GM18499 (cell line): Measurements from ENCODE around the gene SOAT2.
"Not testable (repeated sequence)": the region's sequence is repeated elsewhere in the genome, so short reads cannot be mapped to it uniquely, and the experiment has no call there.

Experiments used
- ATAC-seq: cut with Tn5 transposase; IDR thresholded peaks from one replicate; pipeline ENCODE4 v1.9.1; 2021; ENCODE audit warnings: moderate number of reproducible peaks; ENCODE audit not compliant: insufficient read depth, unreplicated experiment

The SOAT2 gene

DNA sequence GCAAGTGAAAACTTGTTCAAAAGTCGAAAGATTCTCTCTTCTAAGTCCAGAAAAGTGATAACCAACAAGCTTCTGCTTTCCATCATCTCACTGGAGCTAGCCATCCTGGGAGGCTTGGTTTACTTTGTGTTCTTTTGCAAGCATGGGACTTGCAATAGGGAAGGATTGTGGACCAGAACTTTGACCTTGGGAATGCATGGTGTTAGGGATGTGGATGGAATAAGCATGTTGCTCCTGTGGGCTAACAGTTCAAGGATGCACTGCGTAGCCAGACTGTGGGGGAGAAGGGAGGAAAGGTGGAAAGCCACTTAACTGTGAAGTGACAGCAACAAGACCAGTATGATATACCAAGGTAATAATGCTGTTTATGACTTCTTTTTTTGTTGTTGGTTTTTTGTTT is 28.6 kb downstream of the SOAT2 start:
- no peak for ATAC-seq

DNA sequence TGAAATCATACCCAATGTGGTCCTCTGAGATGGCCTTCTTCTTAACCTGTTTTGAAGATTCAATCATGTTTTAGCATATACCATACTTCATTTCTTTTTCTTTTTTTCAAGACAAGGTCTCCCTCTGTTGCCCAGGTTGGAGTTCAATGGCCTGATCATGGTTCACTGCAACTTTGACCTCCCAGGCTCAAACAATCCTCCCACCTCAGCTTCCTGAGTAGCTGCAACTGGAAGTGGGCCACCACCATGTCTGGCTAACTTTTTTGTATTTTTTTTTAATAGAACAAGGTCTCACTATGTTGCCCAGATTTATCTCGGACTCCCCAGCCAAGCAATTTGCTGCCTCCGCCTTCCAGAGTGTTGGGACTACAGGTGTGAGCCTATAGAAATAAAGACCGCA is 30.4 kb downstream of the SOAT2 start:
- ATAC-seq, result no peak

DNA sequence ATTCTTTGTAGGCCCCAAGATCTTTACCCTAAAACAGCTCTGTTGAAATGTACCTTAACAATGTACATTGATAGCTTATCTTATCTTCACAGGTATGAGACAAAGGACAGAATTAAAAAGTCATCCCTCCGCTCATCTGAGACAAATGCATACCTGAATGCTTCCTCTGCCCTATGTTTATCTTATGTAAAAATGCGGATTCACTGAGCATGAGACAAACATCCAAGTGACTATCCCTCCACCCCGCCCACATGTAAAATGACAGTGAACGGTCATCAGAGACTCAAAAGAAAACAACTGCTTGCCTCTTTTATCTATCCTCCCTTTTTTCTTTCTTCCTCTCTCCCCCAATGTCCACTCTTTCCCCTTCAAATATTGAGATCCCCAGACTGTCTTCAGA is 40.1 kb downstream of the SOAT2 start:
- no peak for ATAC-seq

DNA sequence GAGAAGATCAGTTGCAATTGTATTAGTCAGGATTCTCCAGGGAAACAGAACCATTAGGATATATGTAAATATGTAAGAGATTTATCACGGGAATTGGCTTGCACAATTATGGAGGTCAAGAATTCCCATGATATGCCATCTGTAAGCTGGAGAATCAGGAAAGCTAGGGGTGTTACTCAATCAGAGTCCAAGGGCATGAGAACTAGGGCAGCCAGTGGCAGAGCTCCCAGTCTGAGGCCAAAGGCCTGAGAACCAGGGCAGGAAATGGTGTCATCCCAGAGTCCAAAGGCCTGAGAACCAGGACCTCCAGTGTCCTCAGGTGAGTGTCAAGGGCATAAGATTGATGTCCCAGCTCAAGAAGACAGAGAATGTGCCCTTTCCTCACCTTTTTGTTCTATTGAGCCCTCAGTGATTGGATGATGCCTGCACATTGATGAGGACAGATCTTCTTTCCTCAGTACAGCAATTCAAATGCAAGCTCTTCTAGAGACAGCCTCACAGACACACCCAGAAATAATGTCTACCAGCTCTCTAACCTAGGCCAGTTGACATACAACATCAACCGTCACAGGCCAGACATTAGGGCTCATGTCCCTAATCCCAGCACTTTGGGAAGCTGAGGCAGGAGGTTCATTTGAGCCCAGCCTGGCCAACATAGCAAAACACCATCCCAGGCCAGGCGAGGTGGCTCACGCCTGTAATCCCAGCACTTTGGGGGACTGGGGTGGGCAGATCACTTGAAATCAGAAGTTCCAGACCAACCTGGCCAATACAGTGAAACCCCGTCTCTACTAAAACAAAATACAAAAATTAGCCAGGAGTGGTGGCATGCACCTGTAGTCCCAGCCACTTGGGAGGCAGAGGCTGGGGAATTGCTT is 42.3 kb downstream of the SOAT2 start:
- no peak for ATAC-seq

DNA sequence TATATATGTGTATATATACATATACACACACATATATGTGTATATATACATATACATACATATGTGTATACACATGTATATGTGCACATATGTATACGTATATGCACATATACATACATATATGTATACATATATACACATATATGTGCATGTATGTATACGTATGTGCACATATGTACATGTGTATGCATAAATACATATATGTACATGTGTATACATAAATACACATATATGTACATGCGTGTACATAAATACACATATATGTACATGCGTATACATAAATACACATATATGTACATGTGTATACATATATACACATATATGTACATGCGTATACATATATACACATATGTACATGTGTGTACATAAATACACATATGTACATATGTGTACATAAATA is 43.9 kb downstream of the SOAT2 start:
- no peak for ATAC-seq

DNA sequence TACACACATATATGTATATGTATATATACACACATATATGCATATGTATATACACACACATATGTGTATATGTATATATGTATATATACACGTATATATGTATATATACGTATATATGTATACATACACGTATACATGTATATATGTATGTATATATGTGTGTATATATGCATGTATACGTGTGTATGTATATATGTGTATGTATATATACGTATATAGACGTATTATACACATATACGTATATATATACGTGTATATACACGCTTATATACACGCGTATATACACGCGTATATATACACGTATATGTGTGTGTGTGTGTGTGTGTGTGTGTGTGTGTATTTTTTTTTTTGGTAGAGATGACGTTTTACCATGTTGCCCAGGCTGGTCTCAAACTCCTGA is 44.4 kb downstream of the SOAT2 start:
- ATAC-seq, result no peak

DNA sequence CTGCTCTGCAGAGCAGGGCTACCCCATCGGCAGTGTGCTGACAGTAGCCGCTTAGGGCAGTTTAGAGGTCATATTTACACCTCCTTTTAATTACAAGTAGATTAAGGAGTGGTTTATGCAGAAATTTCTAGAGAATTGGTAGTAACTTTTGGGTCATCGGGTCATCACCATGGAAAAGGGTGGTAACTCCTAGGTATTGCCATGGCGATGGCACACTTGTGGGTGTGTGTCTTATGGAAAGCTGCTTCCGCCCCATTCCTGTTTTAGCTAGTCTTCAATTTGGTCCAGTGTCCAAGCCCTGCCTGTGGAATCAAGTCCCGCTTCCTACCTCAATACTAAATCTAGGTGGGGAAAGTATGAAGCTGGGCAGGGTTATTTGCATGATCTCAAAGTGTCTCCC is 47.8 kb downstream of the SOAT2 start:
- ATAC-seq, result no peak

DNA sequence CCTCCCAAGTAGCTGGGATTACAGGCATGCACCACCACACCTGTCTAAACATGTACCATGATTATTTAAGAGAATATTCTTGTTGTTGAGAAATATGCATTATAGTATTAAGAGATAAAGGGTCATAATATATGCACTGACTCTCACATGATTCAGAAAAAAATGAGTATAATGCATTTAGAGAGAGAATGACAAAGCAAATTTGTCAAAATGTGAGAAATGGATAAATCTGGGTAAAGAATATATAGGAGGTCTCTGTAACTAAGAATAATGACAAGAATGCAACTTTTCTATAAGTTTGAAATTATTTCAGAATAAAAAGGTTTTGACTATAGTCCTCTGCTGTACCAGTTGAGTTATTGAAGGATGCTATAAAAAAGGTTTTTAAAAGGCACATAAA is 49.1 kb downstream of the SOAT2 start:
- no peak for ATAC-seq

DNA sequence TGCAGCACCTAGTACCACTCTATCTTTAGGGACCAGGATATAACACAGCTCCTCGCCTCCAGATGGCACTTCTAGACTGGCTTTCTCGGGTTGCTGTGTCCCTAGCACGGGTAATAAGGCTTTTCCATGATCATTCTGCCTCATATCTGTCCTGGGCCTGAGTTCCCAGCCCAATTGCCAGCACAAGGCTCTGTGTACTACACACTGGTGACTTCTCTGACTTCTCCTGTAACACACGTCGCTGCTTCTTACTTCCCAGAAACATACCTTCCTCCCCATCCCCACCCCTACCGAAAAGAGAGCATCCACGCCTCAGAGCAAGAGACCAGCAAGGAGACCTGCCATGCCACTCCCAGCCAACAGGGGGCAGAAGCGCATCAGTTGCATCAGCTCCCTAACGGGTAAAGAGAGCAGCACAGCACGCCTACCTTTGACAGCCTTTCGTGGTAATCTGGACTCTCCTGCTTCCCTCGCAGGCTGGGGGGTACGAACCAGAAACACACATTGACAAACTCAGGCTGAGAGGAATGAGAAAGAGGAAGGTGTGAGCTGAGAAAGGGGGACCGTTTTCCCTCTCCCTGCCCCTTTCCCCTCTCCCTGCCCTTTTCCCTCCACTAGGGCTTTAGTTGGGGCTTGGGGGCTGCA is 56.0 kb downstream of the SOAT2 start:
- no peak for ATAC-seq

DNA sequence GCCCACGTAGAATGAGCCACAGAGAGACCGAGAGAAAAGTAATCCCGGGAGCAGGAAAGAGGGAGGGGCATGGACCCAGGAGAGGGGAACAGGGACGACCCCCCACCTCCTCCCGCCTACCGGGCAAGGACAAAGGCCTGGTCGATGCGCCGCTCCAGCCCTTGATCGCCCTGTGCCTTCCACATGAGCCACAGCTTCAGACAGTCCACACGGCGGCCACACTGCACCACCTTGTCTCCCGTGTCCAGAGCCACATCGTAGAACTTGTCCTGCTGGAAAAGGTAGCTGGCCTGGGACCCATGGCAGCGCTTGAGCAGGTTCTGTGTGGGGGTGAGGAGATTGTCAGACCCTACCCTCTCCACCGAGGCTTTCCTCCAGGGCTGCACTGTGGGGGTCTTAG is 56.7 kb downstream of the SOAT2 start:
- ATAC-seq, result no peak

DNA sequence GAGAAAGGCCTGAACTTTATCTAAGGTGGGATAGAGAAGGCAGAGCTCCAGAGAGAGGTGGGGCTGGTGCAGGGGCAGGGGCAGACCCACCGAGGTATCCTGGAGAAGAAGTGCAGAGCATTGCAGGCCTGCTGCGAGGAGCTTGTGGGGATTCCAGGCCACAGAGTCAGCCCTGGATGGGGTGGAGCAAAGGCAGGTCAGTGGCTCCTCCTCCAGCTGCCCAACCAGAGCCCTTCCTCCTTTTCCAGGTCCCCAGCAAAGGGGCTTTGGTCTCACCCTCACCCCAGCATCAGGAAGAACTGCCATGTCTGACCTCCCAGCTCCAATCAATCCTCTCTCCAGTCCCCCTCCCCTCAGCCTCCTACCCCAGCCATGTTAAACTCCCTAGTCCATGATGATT is 57.4 kb downstream of the SOAT2 start:
- ATAC-seq, result no peak

DNA sequence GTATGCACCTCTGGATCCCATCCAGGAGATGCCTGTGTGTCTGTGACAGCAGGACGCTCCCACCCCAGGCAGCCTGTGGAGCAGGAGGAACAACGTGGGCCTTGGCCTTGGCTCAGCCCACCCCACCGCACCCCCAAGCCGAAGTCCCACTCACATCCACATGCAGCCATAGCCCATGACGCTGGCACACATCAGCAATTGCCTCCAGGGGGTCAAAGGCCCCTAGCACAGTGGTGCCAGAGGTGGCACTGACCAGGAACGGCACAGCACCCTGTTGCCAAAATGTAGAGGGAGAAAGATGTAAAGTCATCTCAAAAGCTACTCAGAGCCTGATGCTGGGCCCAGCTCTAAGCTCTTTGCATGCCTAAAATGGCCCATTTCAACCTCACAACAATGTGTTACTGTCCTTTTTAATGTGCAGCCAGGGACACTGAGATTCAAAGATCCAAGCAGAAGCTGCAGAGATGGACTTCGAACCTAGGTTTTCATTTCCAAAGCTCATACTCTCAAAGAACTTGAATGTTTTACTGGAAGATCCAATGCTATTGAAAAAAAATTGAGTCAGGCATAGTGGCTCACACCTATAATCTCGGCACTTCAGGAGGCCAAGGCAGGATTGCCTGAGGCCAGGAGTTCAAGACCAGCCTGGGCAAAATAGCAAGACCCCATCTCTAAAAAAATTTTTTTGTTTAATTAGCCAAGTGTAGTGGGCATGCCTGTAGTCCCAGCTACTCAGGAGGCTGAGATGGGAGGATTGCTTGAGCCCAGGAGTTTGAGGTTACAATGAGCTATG is 58.0 kb downstream of the SOAT2 start:
- ATAC-seq, result no peak

DNA sequence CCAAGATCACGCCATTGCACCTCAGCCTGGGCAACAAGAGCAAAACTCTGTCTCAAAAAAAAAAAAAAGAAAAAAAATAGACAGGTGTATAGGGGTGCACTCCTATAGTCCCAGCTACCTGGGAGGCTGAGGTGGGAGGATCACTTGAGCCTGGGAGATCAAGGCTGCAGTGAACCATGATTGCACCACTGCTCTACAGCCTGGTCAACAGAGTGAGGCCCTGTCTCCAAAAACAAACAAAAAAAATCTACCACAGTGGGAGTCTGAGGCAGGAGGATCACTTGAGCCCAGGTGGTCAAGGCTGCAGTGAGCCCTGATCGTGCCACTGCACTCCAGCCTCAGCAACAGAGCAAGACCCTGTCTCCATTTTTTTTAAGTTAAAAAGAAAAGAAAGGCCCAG is 59.7 kb downstream of the SOAT2 start:
- not testable (repeated sequence) for ATAC-seq

DNA sequence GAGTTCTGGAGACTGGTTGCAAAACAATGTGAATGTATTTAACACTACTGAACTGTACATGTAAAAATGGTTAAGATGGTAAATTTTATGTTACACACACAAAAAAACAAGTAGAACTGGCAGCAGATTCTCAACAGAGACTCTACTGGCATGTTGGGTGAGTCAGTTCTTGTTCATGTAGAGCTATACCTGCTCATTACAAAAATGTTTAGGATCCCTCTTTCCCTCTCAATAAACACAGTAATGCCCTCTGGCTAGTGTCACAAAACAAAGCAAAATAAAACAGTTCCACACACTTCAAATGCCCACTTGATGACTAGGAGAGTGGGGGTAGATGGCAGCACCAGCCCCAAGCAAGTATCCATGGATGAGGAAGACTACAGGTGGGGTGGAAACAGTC is 63.6 kb downstream of the SOAT2 start:
- ATAC-seq, result no peak

DNA sequence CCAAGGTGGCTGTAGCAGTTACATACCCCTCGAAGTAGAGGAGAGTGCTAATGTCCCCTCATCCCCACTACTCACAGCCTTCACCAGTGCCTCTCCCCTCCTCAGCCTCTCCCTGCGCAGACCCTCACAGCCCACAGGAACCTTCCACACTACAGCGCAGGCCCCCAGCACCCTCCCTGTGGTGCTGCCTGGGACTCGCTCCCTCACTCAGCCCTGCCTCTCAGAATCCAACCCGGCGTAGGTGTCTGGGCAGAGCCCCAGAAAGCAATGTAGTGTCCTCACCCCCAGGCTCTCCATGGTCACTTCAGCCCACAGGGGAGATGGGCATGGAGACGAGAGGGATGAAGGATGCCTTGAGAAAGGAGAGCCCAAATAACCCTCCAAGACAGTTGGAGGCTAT is 66.4 kb downstream of the SOAT2 start:
- no peak for ATAC-seq

DNA sequence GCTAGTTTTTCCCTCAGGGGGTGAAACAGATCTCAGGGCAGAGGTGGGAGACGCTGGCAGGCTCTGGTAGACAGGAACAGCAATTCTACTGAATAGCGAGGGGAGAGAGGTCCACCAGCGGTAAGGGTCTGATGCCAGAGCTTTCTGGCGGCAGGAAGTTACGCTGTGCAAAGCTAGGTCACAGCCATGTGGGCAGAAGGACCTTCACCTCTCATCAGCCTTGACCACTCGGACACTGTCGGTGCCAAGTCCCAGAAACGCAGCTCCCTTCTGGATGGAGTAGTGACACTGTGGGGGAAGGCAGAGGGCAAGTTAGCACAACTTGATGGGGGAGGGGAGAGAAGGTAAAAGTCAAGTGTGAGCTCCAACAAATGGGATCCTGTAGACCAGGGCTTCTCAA is 66.9 kb downstream of the SOAT2 start:
- ATAC-seq, result no peak

DNA sequence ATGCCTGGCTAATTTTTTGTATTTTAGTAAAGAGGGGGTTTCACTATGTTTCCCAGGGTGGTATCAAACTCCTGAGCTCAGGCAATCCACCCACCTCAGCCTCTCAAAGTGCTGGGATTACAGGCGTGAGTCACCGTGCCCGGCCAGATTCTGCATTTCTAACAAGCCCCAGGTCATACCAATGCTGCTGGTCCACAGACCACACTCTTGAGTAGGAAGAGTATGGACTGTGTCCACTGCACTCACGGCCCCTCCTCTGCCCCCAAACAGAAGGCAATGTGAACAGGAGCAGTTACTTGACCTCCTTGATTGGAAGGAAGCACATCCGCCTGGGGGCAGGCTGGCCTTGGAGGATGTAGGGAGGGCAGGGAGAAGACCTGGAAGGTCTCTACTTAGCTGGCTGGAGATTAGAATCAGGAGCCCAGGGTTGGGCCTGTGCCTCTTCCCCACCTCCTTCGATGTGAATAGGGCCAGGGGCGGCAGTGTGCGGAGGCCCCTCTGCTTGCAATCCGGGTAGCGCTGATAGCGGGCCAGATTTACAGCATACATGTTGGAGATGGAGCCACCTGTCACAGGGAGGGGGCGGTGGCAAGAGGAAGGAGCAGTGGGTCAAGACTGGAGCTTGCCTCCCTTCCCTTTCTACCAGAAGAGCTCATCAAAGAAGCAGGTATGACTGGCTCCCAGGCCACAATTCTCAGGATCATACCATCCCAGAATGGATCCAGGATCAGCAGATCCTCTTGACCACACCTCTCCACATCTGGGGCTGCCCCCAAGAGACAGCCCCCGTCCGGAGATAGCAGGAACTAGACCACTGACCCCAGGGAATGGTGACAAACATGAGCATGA is 67.8 kb downstream of the SOAT2 start:
- no peak for ATAC-seq

DNA sequence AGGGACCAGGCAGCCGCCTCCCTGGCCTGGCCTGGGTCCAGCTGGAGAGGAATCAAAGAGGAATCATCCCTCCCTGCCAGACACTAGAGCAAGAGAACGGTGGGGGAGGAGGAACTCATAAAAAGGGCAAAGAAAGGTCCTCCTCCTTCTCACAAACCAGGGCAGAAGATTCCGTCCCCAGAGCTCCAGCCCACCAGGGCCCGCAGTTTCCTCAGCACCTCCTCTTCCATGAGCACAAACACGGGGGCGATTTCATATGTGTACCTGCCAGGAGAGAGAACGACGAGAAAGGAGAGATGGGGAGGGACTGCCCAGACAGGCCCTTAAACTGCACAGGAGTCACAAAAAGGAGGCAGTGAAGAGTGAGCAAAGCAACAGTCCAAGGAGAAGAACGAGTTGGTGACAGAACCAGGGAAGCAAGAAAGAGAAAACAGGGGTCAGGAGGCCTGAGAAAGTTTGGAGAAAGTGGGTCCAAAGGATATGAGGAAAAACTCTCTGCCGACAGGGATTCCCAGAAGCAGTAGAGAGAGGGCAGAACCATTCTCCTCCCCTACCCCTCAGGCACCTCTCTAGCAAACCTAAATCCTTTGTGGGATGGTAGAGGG is 68.5 kb downstream of the SOAT2 start:
- ATAC-seq, result no peak

DNA sequence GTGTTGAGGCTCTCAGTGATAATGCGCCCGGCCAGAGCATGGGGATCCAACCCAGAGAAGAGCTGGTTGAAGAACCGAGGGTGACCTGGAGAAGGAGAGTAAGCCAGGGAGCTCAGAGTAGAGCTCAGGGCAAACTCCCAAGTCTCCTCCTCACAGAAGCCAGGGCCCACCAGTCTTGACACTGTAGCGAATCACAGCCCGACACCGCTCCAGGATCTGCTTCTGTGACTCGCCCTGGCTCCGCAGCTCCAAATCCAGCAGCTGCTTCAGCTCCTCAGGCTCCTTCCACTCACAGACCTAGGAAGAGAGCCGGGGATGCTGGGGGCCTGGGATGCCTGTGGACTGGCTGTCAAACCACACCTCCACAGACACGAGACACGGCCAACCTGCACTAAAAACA is 69.1 kb downstream of the SOAT2 start:
- no peak for ATAC-seq
